IMR-90 (cell line): Measurements from ENCODE around the gene TPR. TPM values are rescaled to one million over a fixed set of nuclear protein-coding genes. Genes with fewer than 3 reads are reported as not detected.

Experiments used
- ATAC-seq: fragments of 200-7000 bp; cut with Tn5 transposase; 2 replicates; pipeline ENCODE4 v1.9.1; 2020; ENCODE audit warnings: low read depth, mild to moderate bottlenecking, moderate library complexity
- BruUV-seq: library from RNA; stranded (reverse); fragments of 400-500 nt; replicated peaks from 2 replicates; lab custom pipeline; 2021; lab: Mats Ljungman, UMichigan
- CTCF ChIA-PET: fragments of 300-600 bp; formaldehyde crosslinking; extraction: SDS; loops from one replicate; lab custom pipeline; 2021; ENCODE audit warnings: antibody characterized with exemption; lab: Yijun Ruan, JAX
- POLR2A ChIA-PET: fragments of 300-600 bp; sonication (Branson Sonifier 250); formaldehyde crosslinking; loops from one replicate; lab custom pipeline; 2022; ENCODE audit warnings: antibody characterized with exemption; ENCODE audit not compliant: unreplicated experiment; lab: Charles Lee
- DNase-seq: peaks from one replicate; pipeline ENCODE4 v3.0.0; 2013
- H2AFZ ChIP-seq: replicated peaks from 2 replicates; pipeline ENCODE3; 2013; ENCODE audit warnings: low read length, mild to moderate bottlenecking; ENCODE audit not compliant: poor library complexity
- H2AK5ac ChIP-seq: 2 replicates; pipeline ENCODE4 v1.6.1; 2013; ENCODE audit warnings: low read depth, low read length, inconsistent platforms
- H2AK9ac ChIP-seq: replicated peaks from 2 replicates; pipeline ENCODE3; 2013; ENCODE audit warnings: mild to moderate bottlenecking, low read depth, low read length, moderate library complexity; ENCODE audit not compliant: poor library complexity
- H2BK120ac ChIP-seq: 2 replicates; pipeline ENCODE4 v1.6.1; 2013; ENCODE audit warnings: low read depth, low read length, inconsistent platforms
- H2BK15ac ChIP-seq: 3 replicates; pipeline ENCODE4 v1.6.1; 2013; ENCODE audit warnings: low read depth, low read length, inconsistent platforms
- H2BK20ac ChIP-seq: 2 replicates; pipeline ENCODE4 v1.6.1; 2013; ENCODE audit warnings: low read depth, mild to moderate bottlenecking, inconsistent platforms, low read length, moderate library complexity
- H2BK5ac ChIP-seq: 2 replicates; pipeline ENCODE4 v1.6.1; 2013; ENCODE audit warnings: mild to moderate bottlenecking, low read depth, low read length, inconsistent platforms; ENCODE audit not compliant: poor library complexity, severe bottlenecking
- H3K14ac ChIP-seq: replicated peaks from 2 replicates; pipeline ENCODE4 v1.6.1; 2013; ENCODE audit warnings: low read depth, low read length, inconsistent platforms
- H3K18ac ChIP-seq: 2 replicates; pipeline ENCODE4 v1.6.1; 2013; ENCODE audit warnings: low read depth, low read length, control low read depth
- H3K23ac ChIP-seq: 2 replicates; pipeline ENCODE4 v1.6.1; 2013; ENCODE audit warnings: low read depth, low read length, inconsistent platforms
- H3K27ac ChIP-seq: 2 replicates; pipeline ENCODE4 v1.5.1; 2013; ENCODE audit warnings: mild to moderate bottlenecking, control low read depth, low read length; ENCODE audit not compliant: insufficient read depth
- H3K27me3 ChIP-seq: 2 replicates; pipeline ENCODE4 v1.6.1; 2013; ENCODE audit warnings: low read length; ENCODE audit not compliant: control insufficient read depth, insufficient read depth
- H3K36me3 ChIP-seq: 2 replicates; pipeline ENCODE4 v1.6.1; 2013; ENCODE audit warnings: low read length, mixed read lengths; ENCODE audit not compliant: control insufficient read depth, insufficient read depth
- H3K4ac ChIP-seq: 2 replicates; pipeline ENCODE4 v1.6.1; 2013; ENCODE audit warnings: low read depth, low read length, inconsistent platforms
- H3K4me1 ChIP-seq: 2 replicates; pipeline ENCODE4 v1.6.1; 2013; ENCODE audit warnings: low read length, mixed read lengths; ENCODE audit not compliant: control insufficient read depth, insufficient read depth
- H3K4me2 ChIP-seq: 2 replicates; pipeline ENCODE4 v1.6.1; 2013; ENCODE audit warnings: low read depth, mild to moderate bottlenecking, control low read depth, low read length, moderate library complexity
- H3K4me3 ChIP-seq: 2 replicates; pipeline ENCODE4 v1.5.1; 2013; ENCODE audit warnings: low read depth, mild to moderate bottlenecking, control low read depth, low read length, moderate library complexity; ENCODE audit not compliant: insufficient read depth
- H3K56ac ChIP-seq: 2 replicates; pipeline ENCODE4 v1.6.1; 2013; ENCODE audit warnings: low read length, inconsistent platforms; ENCODE audit not compliant: insufficient read depth; ENCODE audit errors: extremely low read depth
- H3K79me1 ChIP-seq, 2 experiments: 2 replicates each; pipeline ENCODE4 v1.6.1; 2013; ENCODE audit warnings: low read length in 2 of 2, inconsistent platforms in 1 of 2, low read depth in 1 of 2
- H3K9ac ChIP-seq: 2 replicates; pipeline ENCODE4 v1.6.1; 2013; ENCODE audit warnings: low read depth, low read length, control low read depth
- H3K9me1 ChIP-seq: 2 replicates; pipeline ENCODE4 v1.6.1; 2013; ENCODE audit warnings: low read length, inconsistent platforms; ENCODE audit not compliant: insufficient read depth
- H3K9me3 ChIP-seq: 2 replicates; pipeline ENCODE4 v1.6.1; 2013; ENCODE audit warnings: low read length; ENCODE audit not compliant: control insufficient read depth, insufficient read depth
- H4K20me1 ChIP-seq: 2 replicates; pipeline ENCODE4 v1.6.1; 2013; ENCODE audit warnings: low read length, inconsistent platforms; ENCODE audit not compliant: insufficient read depth
- H4K5ac ChIP-seq: 2 replicates; pipeline ENCODE4 v1.6.1; 2013; ENCODE audit warnings: mild to moderate bottlenecking, low read depth, low read length, control low read depth
- H4K8ac ChIP-seq, 2 experiments: 2 replicates each; pipeline ENCODE4 v1.6.1; 2013; ENCODE audit warnings: low read depth in 2 of 2, low read length in 2 of 2, control low read depth in 1 of 2, inconsistent platforms in 1 of 2
- H4K91ac ChIP-seq: 2 replicates; pipeline ENCODE4 v1.6.1; 2013; ENCODE audit warnings: low read depth, low read length, inconsistent platforms; ENCODE audit not compliant: insufficient read depth
- BHLHE40 ChIP-seq: fragments of 150-350 bp; IDR thresholded peaks from 2 replicates; pipeline ENCODE4 v1.6.1; 2016; ENCODE audit warnings: mild to moderate bottlenecking, low read depth, low read length
- CEBPB ChIP-seq: IDR thresholded peaks from 2 replicates; pipeline ENCODE4 v1.6.1; 2012; ENCODE audit warnings: low read depth, low read length, improper control_type of control experiment
- CHD1 ChIP-seq: IDR thresholded peaks from 2 replicates; pipeline ENCODE4 v1.6.1; 2012; ENCODE audit warnings: low read depth, low read length, improper control_type of control experiment
- CTCF ChIP-seq: conservative IDR thresholded peaks from 2 replicates; pipeline ENCODE4 v1.5.1; 2012; ENCODE audit warnings: mild to moderate bottlenecking, low read depth, low read length, improper control_type of control experiment
- FOS ChIP-seq: fragments of 150-350 bp; IDR thresholded peaks from 2 replicates; pipeline ENCODE4 v1.6.1; 2016; ENCODE audit warnings: low read depth, low read length
- MAFK ChIP-seq: IDR thresholded peaks from 2 replicates; pipeline ENCODE4 v1.6.1; 2012; ENCODE audit warnings: low read depth, low read length, improper control_type of control experiment
- MAZ ChIP-seq: IDR thresholded peaks from 2 replicates; pipeline ENCODE4 v1.6.1; 2012; ENCODE audit warnings: low read depth, mild to moderate bottlenecking, low read length, improper control_type of control experiment, moderate library complexity, borderline replicate concordance
- MXI1 ChIP-seq: IDR thresholded peaks from 2 replicates; pipeline ENCODE4 v1.6.1; 2012; ENCODE audit warnings: low read depth, mild to moderate bottlenecking, low read length, moderate library complexity, borderline replicate concordance
- NFE2L2 ChIP-seq: fragments of 150-350 bp; IDR thresholded peaks from 2 replicates; pipeline ENCODE4 v1.6.1; 2016; ENCODE audit warnings: low read depth, mild to moderate bottlenecking, low read length
- POLR2A ChIP-seq: IDR thresholded peaks from 2 replicates; pipeline ENCODE4 v1.6.1; 2012; ENCODE audit warnings: mild to moderate bottlenecking, low read depth, low read length
- RAD21 ChIP-seq: IDR thresholded peaks from 2 replicates; pipeline ENCODE4 v1.6.1; 2012; ENCODE audit warnings: low read length, improper control_type of control experiment
- RCOR1 ChIP-seq: IDR thresholded peaks from 2 replicates; pipeline ENCODE4 v1.6.1; 2012; ENCODE audit warnings: mild to moderate bottlenecking, low read length, improper control_type of control experiment; ENCODE audit not compliant: insufficient replicate concordance
- RFX5 ChIP-seq: IDR thresholded peaks from 2 replicates; pipeline ENCODE4 v1.8.0; 2012; ENCODE audit warnings: low read depth, mild to moderate bottlenecking, low read length, moderate library complexity
- SMC3 ChIP-seq: fragments of 150-350 bp; IDR thresholded peaks from 2 replicates; pipeline ENCODE4 v1.6.1; 2016; ENCODE audit warnings: low read depth, mild to moderate bottlenecking, antibody characterized with exemption, low read length, moderate library complexity
- WGBS, 2 experiments: methylation state at CpG; one replicate each; pipeline versions ENCODE4 v1.1.5 to v1.1.7; 2013; ENCODE audit warnings: missing lambda C conversion rate in 2 of 2; ENCODE audit not compliant: insufficient read length in 1 of 2; ENCODE audit errors: extremely low coverage in 2 of 2; 5-methylcytosine and 5-hydroxymethylcytosine counted together
- dilution Hi-C: fragments of 300-500 bp; cut with HindIII; formaldehyde crosslinking; loops from one replicate; pipeline ENCODE4 v1.14.3; 2018; ENCODE audit warnings: low sequenced_read_pairs; ENCODE audit not compliant: unreplicated experiment
- in situ Hi-C: fragments of 300-500 bp; cut with MboI; formaldehyde crosslinking; loops from 3 replicates; pipeline ENCODE4 v1.14.3; 2019; ENCODE audit warnings: low sequenced_read_pairs, inconsistent platforms, mixed read lengths
- intact Hi-C: fragments of 100-400 bp; cut with micrococcal nuclease; formaldehyde crosslinking; loops from 2 replicates; pipeline ENCODE4 v1.10.0; 2022
- polyA plus RNA-seq, 3 experiments: library from polyadenylated mRNA; depleted of rRNA; stranded (reverse); fragments of >200 nt; gene quantifications; 2 replicates each; pipeline ENCODE4 v1.2.3, GENCODE V29; 2012; ENCODE audit warnings: low replicate concordance in 1 of 3
- total RNA-seq: library from RNA; depleted of rRNA; stranded (reverse); fragments of >200 nt; gene quantifications from 2 replicates; pipeline ENCODE4 v1.2.3, GENCODE V29; 2012
- TF ChIP-seq, protein P1 (sequence below): fragments of 150-350 bp; IDR thresholded peaks from 2 replicates; pipeline ENCODE4 v1.6.1; 2017; ENCODE audit warnings: mild to moderate bottlenecking, antibody characterized with exemption, low read length, low read depth
- TF ChIP-seq, protein P2 (sequence below): fragments of 150-350 bp; IDR thresholded peaks from 2 replicates; pipeline ENCODE4 v1.6.1; 2016; ENCODE audit warnings: low read depth, mild to moderate bottlenecking, low read length, moderate library complexity, borderline replicate concordance

The TPR gene
- total and polyA plus RNA-seq, 2 of the 4 experiments (the other 2 are of a cell fraction), result 38.2 to 60.4 TPM

- Histone ChIP-seq H3K4me1 (no peaks in the 10 kb centered on the region), H3K27me3 (no peaks in the 10 kb centered on the region), H3K4me2 (no peak overlapping the region), H3K4me3 (no peak overlapping the region), H3K14ac (no peak overlapping the region), H2BK15ac (no peak overlapping the region), H2AFZ (no peak overlapping the region), H3K9me3 (no peaks in the 10 kb centered on the region), H2BK120ac (no peak overlapping the region), H4K20me1 (no peaks in the 10 kb centered on the region), H3K23ac (no peak overlapping the region), H2AK5ac (no peak overlapping the region), H3K9me1 (no peaks in the 10 kb centered on the region), H3K9ac (no peak overlapping the region), H3K27ac (no peak overlapping the region), H3K4ac (no peak overlapping the region), H2BK20ac (no peak overlapping the region), H4K91ac (no peak overlapping the region), H4K5ac (no peak overlapping the region), H3K36me3 (no peaks in the 10 kb centered on the region), H2BK5ac (no peak overlapping the region), H3K79me1 (no peaks in the 10 kb centered on the region), H3K56ac (no peak overlapping the region), H4K8ac (no peak overlapping the region), H2AK9ac (no peak overlapping the region), H3K18ac (no peak overlapping the region)
- intact Hi-C loops, result loop anchor here (10.0 kb wide), 1 partner anchor 152 kb away; no protein-coding TSS in a partner anchor
- dilution Hi-C loops, result no loop called here
- in situ Hi-C loops, result no loop called here
- no CpG with 5 or more reads among the region's 3 CpGs for WGBS, 2 experiments
- ATAC-seq (no peak), DNase-seq (no peak)
- no TSS peak for BruUV-seq
- no peak for TF ChIP-seq RAD21
- TF ChIP-seq RFX5, result no peak
- TF ChIP-seq MAFK, result no peak
- no peak for TF ChIP-seq NFE2L2
- TF ChIP-seq MAZ, result no peak
- TF ChIP-seq, protein P1, sequence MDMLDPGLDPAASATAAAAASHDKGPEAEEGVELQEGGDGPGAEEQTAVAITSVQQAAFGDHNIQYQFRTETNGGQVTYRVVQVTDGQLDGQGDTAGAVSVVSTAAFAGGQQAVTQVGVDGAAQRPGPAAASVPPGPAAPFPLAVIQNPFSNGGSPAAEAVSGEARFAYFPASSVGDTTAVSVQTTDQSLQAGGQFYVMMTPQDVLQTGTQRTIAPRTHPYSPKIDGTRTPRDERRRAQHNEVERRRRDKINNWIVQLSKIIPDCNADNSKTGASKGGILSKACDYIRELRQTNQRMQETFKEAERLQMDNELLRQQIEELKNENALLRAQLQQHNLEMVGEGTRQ, result no peak
- TF ChIP-seq SMC3, result no peak
- no peak for TF ChIP-seq BHLHE40
- TF ChIP-seq POLR2A, result no peak
- TF ChIP-seq CTCF, result no peak
- TF ChIP-seq CHD1, result no peak
- TF ChIP-seq CEBPB, result no peak
- no peak for TF ChIP-seq MXI1
- TF ChIP-seq, protein P2, sequence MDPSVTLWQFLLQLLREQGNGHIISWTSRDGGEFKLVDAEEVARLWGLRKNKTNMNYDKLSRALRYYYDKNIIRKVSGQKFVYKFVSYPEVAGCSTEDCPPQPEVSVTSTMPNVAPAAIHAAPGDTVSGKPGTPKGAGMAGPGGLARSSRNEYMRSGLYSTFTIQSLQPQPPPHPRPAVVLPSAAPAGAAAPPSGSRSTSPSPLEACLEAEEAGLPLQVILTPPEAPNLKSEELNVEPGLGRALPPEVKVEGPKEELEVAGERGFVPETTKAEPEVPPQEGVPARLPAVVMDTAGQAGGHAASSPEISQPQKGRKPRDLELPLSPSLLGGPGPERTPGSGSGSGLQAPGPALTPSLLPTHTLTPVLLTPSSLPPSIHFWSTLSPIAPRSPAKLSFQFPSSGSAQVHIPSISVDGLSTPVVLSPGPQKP, result no peak
- no peak for TF ChIP-seq FOS
- TF ChIP-seq RCOR1, result no peak
- ChIA-PET POLR2A (no interaction called here), CTCF (interaction anchor here (2.0 kb wide), 1 partner anchor 11 kb away, joined by 6 read pairs; no protein-coding TSS in a partner anchor)
Measured at GRCh38 chr1:186306533-186306932, 68.5 kb downstream of the TPR start.
